Hepatocyte (in vitro differentiated cells): Measurements from ENCODE around the gene IRGC.

Experiments
- CTCF ChIP-seq: fragments of 200-600 bp; sonication (generic); IDR thresholded peaks from 2 replicates; pipeline ENCODE4 v1.5.1; 2016; ENCODE audit warnings: antibody characterized with exemption, mild to moderate bottlenecking; ENCODE audit not compliant: poor library complexity
- EZH2 ChIP-seq: fragments of 200-600 bp; sonication (generic); IDR thresholded peaks from 2 replicates; pipeline ENCODE4 v1.6.1; 2016; ENCODE audit warnings: antibody characterized with exemption, mild to moderate bottlenecking, borderline replicate concordance

- TF ChIP-seq EZH2 (no peak), CTCF (no peak)
These were observed 23.5 kb upstream of the IRGC start for GRCh38 chr19:43692385-43692784.
